Stimulated activated effector memory CD8-positive, alpha-beta T cell treated with anti-CD3 and anti-CD28 coated beads, Interleukin-12 subunit alpha, Interleukin-12 subunit beta, amount 100 ng/mL, for 72 hours (primary cell): ENCODE measurements around the gene LCAT.

ENCODE experiments used
- ATAC-seq: fragments of 150-1000 bp; cut with Tn5 transposase; 2 replicates; pipeline ENCODE4 v1.10.0; 2021
- DNase-seq, 2 donors: peaks; one replicate each; pipeline ENCODE4 v3.0.0; 2021 to 2022; ENCODE audit warnings: low spot score in 2 of 2
- H3K27ac Mint-ChIP-seq: one replicate; pipeline ENCODE4 v1.8.0; 2022; ENCODE audit warnings: mild to moderate bottlenecking, mixed read lengths
- H3K36me3 Mint-ChIP-seq: one replicate; pipeline ENCODE4 v1.8.0; 2022; ENCODE audit warnings: mild to moderate bottlenecking, mixed read lengths
- H3K4me1 Mint-ChIP-seq: one replicate; pipeline ENCODE4 v1.8.0; 2022; ENCODE audit warnings: mixed read lengths
- H3K4me3 Mint-ChIP-seq: one replicate; pipeline ENCODE4 v1.8.0; 2022; ENCODE audit warnings: mild to moderate bottlenecking, mixed read lengths
- H3K9me3 Mint-ChIP-seq: one replicate; pipeline ENCODE4 v1.8.0; 2022; ENCODE audit warnings: mixed read lengths

LCAT gene

GRCh38 chr16:67932462-67932840, 11.5 kb downstream of the LCAT start:
- peak overlapping the region; percentile 79 for H3K27ac Mint-ChIP-seq
- H3K4me3 Mint-ChIP-seq, result no peak overlapping the region
- ATAC-seq (no peak), DNase-seq (no peak)
- H3K4me1 Mint-ChIP-seq, result peaks cover 41% of the 10 kb centered on the region
- H3K9me3 Mint-ChIP-seq, result no peaks in the 10 kb centered on the region
- H3K36me3 Mint-ChIP-seq, result peaks cover 91% of the 10 kb centered on the region

GRCh38 chr16:67931712-67932461, 12.0 kb downstream of the LCAT start, which contains the start of gene CTRL:
TSS of gene CTRL (minus strand) at chr16:67931862. CDS start at chr16:67931852, 10 bp downstream.
- no peak within 1 kb of the TSS for H3K4me3 Mint-ChIP-seq
- peak within 1 kb of the TSS; percentile 79 for H3K27ac Mint-ChIP-seq
- H3K9me3 Mint-ChIP-seq, result no peaks in the 10 kb centered on the region
- peaks cover 35% of the 10 kb centered on the region for H3K4me1 Mint-ChIP-seq
- no peak for ATAC-seq
- DNase-seq, result no peak
- peaks cover 88% of the 10 kb centered on the region for H3K36me3 Mint-ChIP-seq

- DNase-seq (no peak), ATAC-seq (no peak)
- Mint-ChIP-seq H3K4me3 (no peak overlapping the region), H3K36me3 (peaks cover 77% of the 10 kb centered on the region), H3K9me3 (no peaks in the 10 kb centered on the region), H3K4me1 (peaks cover 29% of the 10 kb centered on the region), H3K27ac (peak overlapping the region; percentile 79)
Observed at GRCh38 chr16:67930678-67931211, 13.2 kb downstream of the LCAT start.

- no peak for DNase-seq
- Mint-ChIP-seq H3K4me3 (no peak overlapping the region), H3K36me3 (peaks cover 71% of the 10 kb centered on the region), H3K9me3 (no peaks in the 10 kb centered on the region), H3K4me1 (peaks cover 24% of the 10 kb centered on the region), H3K27ac (peak overlapping the region; percentile 79)
- ATAC-seq, result no peak
Observed at GRCh38 chr16:67930191-67930590, 13.7 kb downstream of the LCAT start.

GRCh38 chr16:67928561-67929364, 15.2 kb downstream of the LCAT start:
- Mint-ChIP-seq H3K36me3 (peaks cover 57% of the 10 kb centered on the region), H3K4me1 (peaks cover 11% of the 10 kb centered on the region), H3K27ac (peak overlapping the region; percentile 92), H3K4me3 (no peak overlapping the region), H3K9me3 (no peaks in the 10 kb centered on the region)
- DNase-seq, result peak; percentile 64 to 87
- peak; percentile 81 for ATAC-seq

- no peak for ATAC-seq
- no peak for DNase-seq
- Mint-ChIP-seq H3K36me3 (peaks cover 51% of the 10 kb centered on the region), H3K27ac (peak overlapping the region; percentile 92), H3K9me3 (no peaks in the 10 kb centered on the region), H3K4me1 (peaks cover 9% of the 10 kb centered on the region), H3K4me3 (no peak overlapping the region)
Observed at GRCh38 chr16:67928147-67928546, 15.8 kb downstream of the LCAT start.

GRCh38 chr16:67927131-67927941, 16.6 kb downstream of the LCAT start:
- peak overlapping the region; percentile 86 for H3K27ac Mint-ChIP-seq
- no peaks in the 10 kb centered on the region for H3K9me3 Mint-ChIP-seq
- peaks cover 12% of the 10 kb centered on the region for H3K4me1 Mint-ChIP-seq
- H3K36me3 Mint-ChIP-seq, result peaks cover 43% of the 10 kb centered on the region
- DNase-seq (no peak), ATAC-seq (no peak)
- no peak overlapping the region for H3K4me3 Mint-ChIP-seq

GRCh38 chr16:67926181-67926750, 17.7 kb downstream of the LCAT start:
- H3K4me1 Mint-ChIP-seq, result peaks cover 19% of the 10 kb centered on the region
- peak overlapping the region; percentile 86 for H3K27ac Mint-ChIP-seq
- H3K4me3 Mint-ChIP-seq, result no peak overlapping the region
- DNase-seq (no peak), ATAC-seq (no peak)
- no peaks in the 10 kb centered on the region for H3K9me3 Mint-ChIP-seq
- peaks cover 39% of the 10 kb centered on the region for H3K36me3 Mint-ChIP-seq

- Mint-ChIP-seq H3K36me3 (peaks cover 24% of the 10 kb centered on the region), H3K4me1 (peaks cover 19% of the 10 kb centered on the region), H3K27ac (peak overlapping the region; percentile 94), H3K9me3 (no peaks in the 10 kb centered on the region), H3K4me3 (no peak overlapping the region)
- DNase-seq (no peak), ATAC-seq (no peak)
Observed at GRCh38 chr16:67924140-67924906, 19.6 kb downstream of the LCAT start.

GRCh38 chr16:67923414-67924116, 20.4 kb downstream of the LCAT start:
- Mint-ChIP-seq H3K9me3 (no peaks in the 10 kb centered on the region), H3K27ac (peak overlapping the region; percentile 94), H3K4me3 (no peak overlapping the region), H3K4me1 (peaks cover 17% of the 10 kb centered on the region), H3K36me3 (peaks cover 21% of the 10 kb centered on the region)
- ATAC-seq (no peak), DNase-seq (no peak)

GRCh38 chr16:67922740-67923139, 21.2 kb downstream of the LCAT start:
- Mint-ChIP-seq H3K9me3 (no peaks in the 10 kb centered on the region), H3K4me3 (no peak overlapping the region), H3K4me1 (peaks cover 16% of the 10 kb centered on the region), H3K27ac (peak overlapping the region; percentile 94), H3K36me3 (peaks cover 12% of the 10 kb centered on the region)
- no peak for ATAC-seq
- no peak for DNase-seq

GRCh38 chr16:67922221-67922620, 21.7 kb downstream of the LCAT start:
- Mint-ChIP-seq H3K9me3 (no peaks in the 10 kb centered on the region), H3K4me3 (no peak overlapping the region), H3K27ac (peak overlapping the region; percentile 94), H3K4me1 (peaks cover 21% of the 10 kb centered on the region), H3K36me3 (peaks cover 7% of the 10 kb centered on the region)
- ATAC-seq (no peak), DNase-seq (no peak)

- DNase-seq, result no peak
- H3K27ac Mint-ChIP-seq, result no peak overlapping the region
- H3K4me1 Mint-ChIP-seq, result peaks cover 39% of the 10 kb centered on the region
- ATAC-seq, result no peak
- H3K4me3 Mint-ChIP-seq, result no peak overlapping the region
- peaks cover 8% of the 10 kb centered on the region for H3K36me3 Mint-ChIP-seq
- no peaks in the 10 kb centered on the region for H3K9me3 Mint-ChIP-seq
Observed at GRCh38 chr16:67919622-67920221, 24.2 kb downstream of the LCAT start.
